Activated gamma-delta T cell treated with Interleukin-2 at 50 U/mL for 16 hours (primary cell): Measurements from ENCODE around the gene RAPGEF6.

ENCODE experiments used
- DNase-seq: peaks from one replicate; pipeline ENCODE4 v3.0.0-alpha.2; 2020

Gene RAPGEF6

GRCh38 chr5:131536850-131537448 lies 98.1 kb downstream of the RAPGEF6 start:
- DNase-seq: no peak

- DNase-seq: no peak
Observed at GRCh38 chr5:131536211-131536826, 98.7 kb downstream of the RAPGEF6 start.

DNA sequence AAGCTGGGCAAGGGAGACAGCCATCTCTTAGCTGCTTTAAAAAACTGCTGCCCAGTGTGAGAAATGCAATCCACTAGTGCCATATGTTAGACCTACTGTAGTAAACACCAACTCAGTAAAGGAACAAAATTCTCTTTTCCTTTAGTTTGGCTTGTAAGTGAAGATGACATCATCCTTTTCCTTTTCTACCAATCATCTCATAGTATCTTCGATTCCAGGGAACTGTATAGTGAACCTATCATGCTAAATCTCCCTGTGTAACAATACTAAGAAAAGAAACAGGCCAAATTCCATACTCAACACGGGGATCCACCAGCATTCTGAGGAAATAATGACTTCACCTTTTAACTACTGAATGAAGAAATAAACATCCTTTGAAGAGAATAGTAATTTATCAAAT lies 100.1 kb downstream of the RAPGEF6 start:
- DNase-seq: no peak

DNA sequence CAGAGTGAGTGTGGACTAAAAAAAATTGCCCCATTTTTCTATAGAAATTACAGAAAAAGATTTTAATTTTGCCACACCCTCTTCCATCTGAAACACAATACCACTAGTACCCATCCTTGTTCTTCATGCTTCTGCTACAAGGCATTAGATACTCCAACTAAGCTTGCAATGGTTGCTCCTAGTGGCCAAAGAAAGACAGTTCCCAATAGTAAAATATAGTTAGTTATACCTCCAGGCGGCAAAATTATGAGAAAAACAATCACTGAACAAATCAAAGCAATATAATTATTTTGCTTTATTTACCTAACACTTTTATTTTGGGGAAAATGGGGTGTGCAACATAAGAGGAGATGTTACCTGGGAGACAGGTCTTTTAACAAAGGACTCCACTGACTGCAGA lies 101.2 kb downstream of the RAPGEF6 start:
- DNase-seq: no peak

- DNase-seq: no peak
Observed at GRCh38 chr5:131532031-131532640, 102.9 kb downstream of the RAPGEF6 start.

GRCh38 chr5:131530706-131531331 lies 104.2 kb downstream of the RAPGEF6 start:
- DNase-seq: no peak

- no peak for DNase-seq
Observed at GRCh38 chr5:131528682-131529081, 106.3 kb downstream of the RAPGEF6 start.

DNA sequence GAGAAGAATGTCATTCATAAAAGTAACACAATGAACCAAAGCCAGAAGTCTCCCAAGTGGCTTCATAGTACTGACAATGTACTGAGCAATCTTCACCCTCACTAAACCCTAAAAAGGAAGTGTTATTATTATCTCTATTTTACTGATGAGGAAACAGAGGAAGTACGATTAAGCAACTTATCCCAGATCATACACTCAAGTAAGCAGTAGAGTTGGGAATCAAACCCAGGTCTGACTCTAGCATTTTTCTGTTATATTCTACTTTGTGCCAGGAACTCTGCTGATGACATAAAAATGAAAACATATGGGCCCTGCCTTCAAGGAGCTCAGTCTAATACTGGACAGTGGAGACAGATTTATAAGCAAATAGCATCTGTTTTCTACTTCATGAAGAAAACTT lies 109.2 kb downstream of the RAPGEF6 start:
- DNase-seq: no peak

DNA sequence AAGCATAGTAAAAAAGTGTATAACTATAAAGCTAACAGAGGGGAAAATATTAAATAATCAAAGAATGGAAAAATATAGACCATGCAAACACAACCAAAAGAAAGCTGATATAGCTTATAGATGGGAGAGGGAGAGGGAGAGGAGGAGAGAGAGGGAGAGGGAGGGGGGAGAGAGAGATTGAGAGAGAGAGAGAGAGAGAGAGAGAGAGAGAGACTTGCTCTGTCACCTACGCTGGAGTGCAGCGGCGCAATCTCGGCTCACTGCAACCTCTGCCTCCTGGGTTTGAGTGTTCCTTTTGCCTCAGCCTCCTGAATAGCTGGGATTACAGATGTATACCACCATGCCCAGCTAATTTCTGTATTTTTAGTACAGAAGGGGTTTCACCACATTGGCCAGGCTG lies 110.6 kb downstream of the RAPGEF6 start:
- DNase-seq: no peak

DNA sequence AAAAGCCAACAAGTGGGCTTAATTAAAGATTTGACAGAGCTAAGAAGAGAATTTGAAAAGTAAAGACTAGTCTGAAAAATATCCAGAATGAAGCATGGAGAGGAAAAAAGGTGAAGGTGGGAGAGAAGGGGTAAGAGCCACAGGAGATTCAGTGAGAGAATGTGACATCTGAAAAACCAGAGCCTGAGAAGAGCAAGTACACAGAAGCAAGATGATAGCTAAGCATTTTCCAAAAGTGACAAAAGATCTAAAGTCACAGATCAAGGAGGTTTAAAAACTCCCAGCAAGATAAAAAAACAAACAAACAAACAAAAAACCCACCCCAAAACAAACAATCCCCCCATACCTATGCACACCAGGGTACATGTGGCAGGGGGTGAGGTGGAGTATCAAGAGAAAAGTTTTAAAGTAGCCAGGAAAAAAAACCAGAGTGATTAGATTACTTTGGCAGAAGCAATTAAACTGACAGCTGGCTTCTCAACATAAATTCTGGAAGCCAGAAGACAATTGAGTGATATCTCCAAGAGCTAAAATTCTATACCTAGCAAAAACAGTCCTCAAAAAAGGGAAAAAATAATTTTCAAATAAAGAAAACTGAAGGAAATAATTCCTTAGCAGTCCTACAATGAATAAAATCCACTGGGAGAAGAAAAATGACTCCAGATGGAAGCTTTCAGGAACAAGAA lies 111.4 kb downstream of the RAPGEF6 start:
- no peak for DNase-seq

DNA sequence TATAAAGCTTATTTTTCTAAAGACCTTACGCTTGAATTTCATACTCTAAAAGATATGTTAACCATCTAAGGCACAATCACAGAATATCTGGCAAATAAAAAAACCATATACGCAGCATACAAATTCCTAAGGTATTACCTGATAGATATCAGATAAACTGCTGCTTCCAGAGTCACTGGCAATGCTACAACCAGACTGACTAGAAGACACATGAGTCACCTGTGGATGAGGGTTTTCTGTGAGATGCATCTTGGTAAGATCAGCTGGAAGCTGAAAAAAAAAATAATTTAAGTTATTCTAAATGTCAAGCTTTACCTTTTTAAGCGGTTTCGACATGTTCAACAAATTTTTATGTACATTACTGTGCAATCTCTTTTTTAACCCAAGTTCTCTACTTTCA lies 113.8 kb downstream of the RAPGEF6 start:
- no peak for DNase-seq

DNA sequence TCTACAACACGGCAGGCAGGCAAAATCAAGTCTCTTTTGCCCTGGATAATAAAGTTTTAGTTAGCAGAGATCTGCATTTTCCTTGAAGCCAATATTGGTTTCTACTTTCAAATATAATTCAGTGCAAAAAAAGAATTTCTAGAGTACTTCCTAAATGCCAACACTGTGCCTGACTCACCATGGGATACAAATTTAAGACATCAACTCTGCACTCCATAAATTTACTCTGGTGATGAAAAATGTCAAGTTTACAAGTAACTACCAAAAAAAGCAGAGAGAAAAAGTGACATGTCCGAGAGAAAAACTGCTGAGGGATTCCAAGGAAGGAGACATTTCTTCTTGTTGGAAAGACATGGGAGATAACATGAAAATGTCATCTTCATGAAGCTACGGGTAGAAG lies 119.7 kb downstream of the RAPGEF6 start:
- no peak for DNase-seq

DNA sequence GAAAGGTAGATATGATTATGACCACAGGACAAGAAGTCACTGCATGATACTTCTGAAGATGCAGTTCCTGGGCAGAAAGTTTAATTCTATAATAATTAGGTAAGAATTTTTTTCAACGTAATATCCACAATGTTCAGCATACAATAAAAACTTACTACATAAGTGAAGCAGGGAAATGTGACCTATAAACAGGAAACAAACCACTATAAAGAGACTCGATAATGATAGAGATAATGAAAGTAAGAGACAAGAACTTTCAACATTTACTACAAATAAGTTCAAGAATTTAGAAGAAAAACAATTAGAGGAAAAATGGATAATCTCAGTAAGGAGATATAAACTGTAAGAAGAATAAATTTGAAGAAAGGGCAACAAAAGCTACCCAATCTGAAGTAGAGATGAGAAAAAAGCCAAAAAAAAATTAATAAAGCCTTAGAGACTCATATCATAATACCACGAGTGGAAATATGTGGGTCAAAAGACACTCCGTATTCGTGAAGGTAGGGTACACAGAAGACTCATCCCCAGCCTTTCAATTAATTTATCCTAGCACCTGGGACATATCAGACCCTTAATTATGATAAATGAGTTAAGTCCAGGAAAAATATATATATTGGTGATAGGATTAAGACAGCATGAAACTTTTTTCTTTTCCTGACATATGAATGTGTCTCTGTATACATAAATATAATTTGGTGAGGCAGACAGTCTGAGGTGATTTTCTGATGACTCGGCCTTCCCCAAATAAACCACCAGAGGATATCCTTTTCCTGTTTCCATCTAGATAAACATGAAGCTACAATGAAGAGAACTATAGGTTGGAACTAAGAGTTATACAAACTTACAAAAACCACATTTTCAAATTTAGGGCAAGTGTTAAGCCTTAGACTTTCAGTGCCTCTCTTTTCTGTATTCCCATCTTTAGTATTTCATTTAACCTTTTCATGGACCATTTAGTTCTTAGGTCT lies 120.4 kb downstream of the RAPGEF6 start:
- peak; percentile 14 for DNase-seq

- DNase-seq: no peak
Observed at GRCh38 chr5:131513780-131514179, 121.2 kb downstream of the RAPGEF6 start.

DNA sequence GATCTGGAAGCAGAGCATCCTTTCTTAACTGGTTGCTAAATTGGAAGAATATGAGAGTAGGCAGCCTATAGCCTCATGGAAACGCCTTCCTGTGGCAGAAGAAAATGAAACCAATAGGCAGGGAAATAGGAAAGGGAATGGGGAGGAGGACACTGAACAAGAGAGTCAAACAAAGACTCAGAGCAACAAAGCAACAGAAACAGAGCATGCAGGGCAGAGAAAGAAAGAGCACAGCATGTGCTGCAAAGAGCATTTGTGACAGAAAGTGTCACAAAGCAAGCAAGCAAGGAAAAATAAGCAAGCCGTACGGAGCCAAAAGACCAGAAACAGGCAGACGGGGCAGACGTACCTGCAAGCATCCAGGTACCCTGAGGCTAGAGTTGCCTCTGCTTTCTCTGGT lies 123.1 kb downstream of the RAPGEF6 start:
- DNase-seq: no peak

DNA sequence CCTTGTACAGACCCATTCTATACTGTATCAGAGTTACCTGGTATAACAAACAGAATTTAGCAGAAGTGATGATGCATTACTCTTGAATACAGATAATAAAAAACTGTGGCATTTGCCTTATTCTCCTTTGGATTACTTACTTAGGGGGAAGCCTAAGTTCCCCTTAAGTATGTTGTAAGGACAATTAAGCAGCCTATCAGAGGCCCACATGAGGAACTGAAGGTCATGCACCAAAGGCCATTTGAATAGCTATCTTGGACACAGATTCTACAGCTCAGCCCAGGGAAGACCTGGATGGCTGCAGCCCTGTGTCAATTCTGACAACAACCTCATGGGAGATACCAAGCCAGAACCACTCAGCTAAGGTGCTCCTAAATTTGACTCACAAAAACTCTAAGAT lies 125.2 kb downstream of the RAPGEF6 start:
- DNase-seq: no peak

DNA sequence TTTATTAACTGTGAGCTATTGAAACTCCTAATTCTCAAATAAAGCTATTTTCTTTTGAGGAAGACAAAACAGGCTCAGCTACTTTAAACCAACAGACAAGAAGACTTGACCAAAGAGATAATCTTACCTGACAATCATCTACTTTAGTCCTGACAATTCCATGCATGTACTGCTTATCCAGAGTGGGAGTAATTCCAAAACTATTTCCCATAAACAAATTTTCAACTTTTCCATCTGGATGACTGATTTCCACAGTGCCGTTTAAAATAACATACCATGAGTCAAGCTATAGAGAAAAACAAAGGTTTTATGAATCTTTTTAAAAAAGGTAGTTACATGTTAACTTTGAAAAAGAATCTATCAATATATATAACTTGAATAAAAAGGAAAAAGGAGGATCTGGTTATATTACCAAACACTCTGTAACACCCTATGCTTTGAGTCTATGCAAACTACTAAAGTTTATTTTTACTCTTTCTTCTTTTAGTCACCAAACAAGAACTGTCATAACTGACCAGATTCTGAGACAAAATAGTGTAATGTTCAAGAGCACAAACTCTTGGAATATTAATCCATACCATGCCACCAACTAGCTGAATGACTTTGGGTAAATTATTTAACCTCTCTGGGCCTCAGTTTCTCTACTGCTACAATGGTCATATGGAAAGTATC lies 129.7 kb downstream of the RAPGEF6 start:
- no peak for DNase-seq

GRCh38 chr5:131496400-131496713 lies 138.7 kb downstream of the RAPGEF6 start:
- DNase-seq: no peak

GRCh38 chr5:131495536-131496399 lies 139.3 kb downstream of the RAPGEF6 start:
- no peak for DNase-seq

- no peak for DNase-seq
Observed at GRCh38 chr5:131491749-131492148, 143.3 kb downstream of the RAPGEF6 start.

DNA sequence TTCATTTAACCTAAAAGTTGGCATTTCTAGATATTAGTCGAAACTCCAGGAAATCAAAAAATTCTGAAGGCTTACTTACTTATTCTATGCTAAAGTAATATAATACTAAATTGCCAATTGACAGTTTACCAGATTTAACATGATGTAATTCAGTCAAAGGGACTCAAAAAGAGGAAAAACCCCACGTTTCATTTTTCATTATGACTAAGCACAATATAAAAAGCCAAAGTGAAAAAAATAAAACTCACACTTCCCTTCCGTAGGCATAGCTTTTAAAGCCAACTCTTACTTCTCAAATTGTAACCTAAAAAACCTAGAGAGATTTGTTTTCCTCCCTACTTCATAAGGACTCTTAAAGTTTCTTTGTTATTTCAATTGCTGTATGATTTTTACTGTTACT lies 146.6 kb downstream of the RAPGEF6 start:
- DNase-seq: no peak
